Calu3 (cell line): ENCODE results near the gene SLCO3A1. TPM values are rescaled to one million over a fixed set of nuclear protein-coding genes. Genes with fewer than 3 reads are reported as not detected.

ENCODE experiments used
- BruUV-seq: library from RNA; stranded (reverse); fragments of 400-500 nt; replicated peaks from 2 replicates; lab custom pipeline; 2021; lab: Mats Ljungman, UMichigan
- CTCF ChIA-PET: fragments of 300-600 bp; sonication (Branson Sonifier 250); formaldehyde crosslinking; loops from one replicate; lab custom pipeline; 2022; ENCODE audit warnings: antibody characterized with exemption; lab: Charles Lee
- DNase-seq: peaks from one replicate; pipeline ENCODE4 v3.0.0; 2022
- H3K27ac Mint-ChIP-seq: one replicate; pipeline ENCODE4 v1.8.0; 2022; ENCODE audit warnings: mixed read lengths; ENCODE audit not compliant: unreplicated experiment
- H3K27me3 Mint-ChIP-seq: one replicate; pipeline ENCODE4 v1.8.0; 2022; ENCODE audit warnings: mixed read lengths; ENCODE audit not compliant: unreplicated experiment
- H3K36me3 Mint-ChIP-seq: one replicate; pipeline ENCODE4 v1.8.0; 2022; ENCODE audit warnings: mild to moderate bottlenecking, moderate library complexity, mixed read lengths; ENCODE audit not compliant: insufficient read depth, unreplicated experiment
- H3K4me1 Mint-ChIP-seq: one replicate; pipeline ENCODE4 v1.8.0; 2022; ENCODE audit warnings: mild to moderate bottlenecking, low read depth, mixed read lengths; ENCODE audit not compliant: unreplicated experiment
- H3K4me3 Mint-ChIP-seq: one replicate; pipeline ENCODE4 v1.8.0; 2022; ENCODE audit warnings: mild to moderate bottlenecking, low read depth, moderate library complexity, mixed read lengths; ENCODE audit not compliant: unreplicated experiment
- H3K9me3 Mint-ChIP-seq: one replicate; pipeline ENCODE4 v1.8.0; 2022; ENCODE audit warnings: low read depth, mixed read lengths; ENCODE audit not compliant: unreplicated experiment
- CTCF ChIP-seq: fragments of 200-600 bp; IDR thresholded peaks from one replicate; pipeline ENCODE4 v1.8.0; 2022; ENCODE audit warnings: antibody characterized with exemption; ENCODE audit not compliant: unreplicated experiment
- intact Hi-C: fragments of 100-400 bp; cut with micrococcal nuclease; formaldehyde crosslinking; loops from one replicate; pipeline ENCODE4 v1.10.0; 2022; ENCODE audit not compliant: unreplicated experiment
- total RNA-seq: library from RNA; stranded (reverse); gene quantifications from 2 replicates; pipeline ENCODE4 v1.2.3, GENCODE V29; 2022

The SLCO3A1 gene
- total RNA-seq, 1 experiment from 2014 or later = 65.9 TPM

GRCh38 chr15:91970142-91970541 lies 116.6 kb downstream of the SLCO3A1 start:
- CTCF ChIA-PET = interaction anchor here (0.7 kb wide), 1 partner anchor 13 kb away, joined by 3 read pairs; no protein-coding TSS in a partner anchor
- intact Hi-C loops = no loop called here
- Mint-ChIP-seq H3K4me3 (no peak overlapping the region), H3K36me3 (peaks cover 12% of the 10 kb centered on the region), H3K27ac (no peak overlapping the region), H3K27me3 (no peaks in the 10 kb centered on the region), H3K9me3 (no peaks in the 10 kb centered on the region), H3K4me1 (peaks cover 59% of the 10 kb centered on the region)
- BruUV-seq = no TSS peak
- no peak for DNase-seq
- TF ChIP-seq CTCF = no peak

DNA sequence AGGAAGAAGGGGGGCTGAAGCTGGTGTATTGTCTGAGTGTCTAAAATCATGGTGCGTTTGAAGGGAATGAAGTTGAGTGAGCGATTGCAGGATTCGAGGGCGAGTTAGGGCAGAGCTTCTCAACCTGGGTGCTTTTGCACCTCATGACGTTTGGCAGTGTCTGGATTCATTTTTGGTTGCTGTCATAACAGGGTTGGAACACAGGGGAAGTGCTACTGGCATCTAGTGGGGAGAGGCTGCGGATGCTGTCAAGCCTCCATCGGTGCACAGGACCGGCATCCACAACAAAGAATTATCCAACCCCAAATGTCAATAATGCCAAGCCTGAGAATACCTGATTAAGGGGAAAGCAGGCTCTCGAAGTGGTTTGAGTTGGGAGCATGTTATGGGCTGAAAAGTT lies 120.0 kb downstream of the SLCO3A1 start:
- Mint-ChIP-seq H3K4me3 (no peak overlapping the region), H3K27me3 (no peaks in the 10 kb centered on the region)

GRCh38 chr15:91974321-91974720 lies 120.8 kb downstream of the SLCO3A1 start:
- no peaks in the 10 kb centered on the region for H3K27me3 Mint-ChIP-seq
- intact Hi-C loops = no loop called here
- peak overlapping the region; percentile 57 for H3K27ac Mint-ChIP-seq
- no peaks in the 10 kb centered on the region for H3K9me3 Mint-ChIP-seq
- H3K4me1 Mint-ChIP-seq = peaks cover 62% of the 10 kb centered on the region
- H3K36me3 Mint-ChIP-seq = peaks cover 5% of the 10 kb centered on the region
- BruUV-seq = no TSS peak
- CTCF ChIA-PET = no interaction called here
- H3K4me3 Mint-ChIP-seq = peak overlapping the region; percentile 15
- DNase-seq = peak; percentile 50
- TF ChIP-seq CTCF = no peak

More for the DNA sequence above, 120.0 kb downstream of the SLCO3A1 start:
- TF ChIP-seq CTCF = no peak
- intact Hi-C loops = no loop called here
- no peak for DNase-seq
- Mint-ChIP-seq H3K4me1 (peaks cover 62% of the 10 kb centered on the region), H3K9me3 (no peaks in the 10 kb centered on the region), H3K27ac (no peak overlapping the region), H3K36me3 (peaks cover 5% of the 10 kb centered on the region)
- CTCF ChIA-PET = no interaction called here
- BruUV-seq = no TSS peak

- H3K4me1 Mint-ChIP-seq = peaks cover 70% of the 10 kb centered on the region
- no TSS peak for BruUV-seq
- no peaks in the 10 kb centered on the region for H3K9me3 Mint-ChIP-seq
- intact Hi-C loops = no loop called here
- no peak for TF ChIP-seq CTCF
- DNase-seq = peak; percentile 23
- CTCF ChIA-PET = no interaction called here
- no peak overlapping the region for H3K27ac Mint-ChIP-seq
- H3K27me3 Mint-ChIP-seq = no peaks in the 10 kb centered on the region
- peaks cover 5% of the 10 kb centered on the region for H3K36me3 Mint-ChIP-seq
- H3K4me3 Mint-ChIP-seq = no peak overlapping the region
These were observed 121.9 kb downstream of the SLCO3A1 start for GRCh38 chr15:91975241-91975978.
